Fibroblast of pulmonary artery (primary cell): Measurements from ENCODE around the gene CROCC.
"Not testable (repeated sequence)": the region's sequence is repeated elsewhere in the genome, so short reads cannot be mapped to it uniquely, and the experiment has no call there.

Experiments used
- DNase-seq: peaks from one replicate; pipeline ENCODE4 v3.0.0-alpha.2; 2010; ENCODE audit warnings: low read depth
- H3K4me3 ChIP-seq: replicated peaks from 2 replicates; pipeline ENCODE4 v1.5.1; 2011; ENCODE audit warnings: low read depth, mild to moderate bottlenecking, control low read depth, low read length, moderate library complexity
- CTCF ChIP-seq: IDR thresholded peaks from 2 replicates; pipeline ENCODE4 v1.5.1; 2011; ENCODE audit warnings: mild to moderate bottlenecking, control low read depth, low read length, inconsistent platforms; ENCODE audit errors: missing control alignments

The CROCC gene

GRCh38 chr1:16961297-16962133, 39.8 kb downstream of the CROCC start:
- H3K4me3 ChIP-seq, result peak overlapping the region; percentile 43
- DNase-seq, result no peak
- no peak for TF ChIP-seq CTCF

- not testable (repeated sequence) for H3K4me3 ChIP-seq, DNase-seq
Observed at GRCh38 chr1:16964169-16964568, 42.4 kb downstream of the CROCC start.

GRCh38 chr1:16965486-16966067, 43.8 kb downstream of the CROCC start:
- no peak for DNase-seq
- no peak for TF ChIP-seq CTCF
- no peak overlapping the region for H3K4me3 ChIP-seq

GRCh38 chr1:16966282-16966681, 44.6 kb downstream of the CROCC start:
- no peak for DNase-seq
- no peak for TF ChIP-seq CTCF
- no peak overlapping the region for H3K4me3 ChIP-seq

- H3K4me3 ChIP-seq, result peak overlapping the region; percentile 5
- DNase-seq, result peak; percentile 80
- TF ChIP-seq CTCF, result no peak
Observed at GRCh38 chr1:16967095-16967575, 45.4 kb downstream of the CROCC start.

GRCh38 chr1:16967962-16968361, 46.2 kb downstream of the CROCC start:
- no peak overlapping the region for H3K4me3 ChIP-seq
- no peak for TF ChIP-seq CTCF
- DNase-seq, result no peak

GRCh38 chr1:16968372-16968771, 46.6 kb downstream of the CROCC start:
- no peak for TF ChIP-seq CTCF
- H3K4me3 ChIP-seq, result no peak overlapping the region
- no peak for DNase-seq
